Ectodermal cell (in vitro differentiated cells): ENCODE data around the gene CANT1.

Source experiments
- H3K27ac ChIP-seq: 2 replicates; pipeline ENCODE4 v1.7.0; 2013; ENCODE audit warnings: mild to moderate bottlenecking, low read depth, low read length; ENCODE audit not compliant: insufficient read depth, poor library complexity, severe bottlenecking
- H3K27me3 ChIP-seq: 2 replicates; pipeline ENCODE4 v1.7.0; 2013; ENCODE audit warnings: mild to moderate bottlenecking, low read length; ENCODE audit not compliant: insufficient read depth, control insufficient read depth, poor library complexity, severe bottlenecking
- H3K36me3 ChIP-seq: one replicate; pipeline ENCODE4 v1.7.0; 2013; ENCODE audit warnings: low read length; ENCODE audit not compliant: control insufficient read depth, insufficient read depth
- H3K4me1 ChIP-seq: one replicate; pipeline ENCODE4 v1.7.0; 2013; ENCODE audit warnings: low read length; ENCODE audit not compliant: control insufficient read depth, insufficient read depth
- H3K4me3 ChIP-seq: 2 replicates; pipeline ENCODE4 v1.7.0; 2013; ENCODE audit warnings: low read depth, low read length, control low read depth; ENCODE audit not compliant: insufficient read depth
- H3K9me3 ChIP-seq: 2 replicates; pipeline ENCODE4 v1.7.0; 2013; ENCODE audit warnings: mild to moderate bottlenecking, low read length, moderate library complexity; ENCODE audit not compliant: control insufficient read depth
- WGBS, 2 experiments: methylation state at CpG; one replicate each; pipeline ENCODE4 v1.1.7; 2013; ENCODE audit warnings: missing lambda C conversion rate in 2 of 2; 5-methylcytosine and 5-hydroxymethylcytosine counted together

Gene CANT1

GRCh38 chr17:78985395-78985794 lies 24.2 kb downstream of the CANT1 start:
- Histone ChIP-seq H3K36me3 (no peaks in the 10 kb centered on the region), H3K4me1 (peaks cover 8% of the 10 kb centered on the region), H3K27ac (no peak overlapping the region), H3K27me3 (no peaks in the 10 kb centered on the region), H3K4me3 (no peak overlapping the region), H3K9me3 (no peaks in the 10 kb centered on the region)
- 87 to 92% methylated on average over 3 to 5 of the region's 5 CpGs for WGBS, 2 experiments

GRCh38 chr17:78981010-78981888 lies 28.3 kb downstream of the CANT1 start:
- H3K4me1 ChIP-seq: peaks cover 9% of the 10 kb centered on the region
- WGBS, 2 experiments: 83 to 85% methylated on average over 16 of the region's 16 CpGs
- H3K27me3 ChIP-seq: no peaks in the 10 kb centered on the region
- no peak overlapping the region for H3K4me3 ChIP-seq
- H3K36me3 ChIP-seq: no peaks in the 10 kb centered on the region
- no peak overlapping the region for H3K27ac ChIP-seq
- H3K9me3 ChIP-seq: no peaks in the 10 kb centered on the region

- no peak overlapping the region for H3K27ac ChIP-seq
- no peaks in the 10 kb centered on the region for H3K27me3 ChIP-seq
- 86 to 87% methylated on average over 8 of the region's 8 CpGs for WGBS, 2 experiments
- H3K4me3 ChIP-seq: no peak overlapping the region
- H3K4me1 ChIP-seq: peaks cover 9% of the 10 kb centered on the region
- no peaks in the 10 kb centered on the region for H3K9me3 ChIP-seq
- no peaks in the 10 kb centered on the region for H3K36me3 ChIP-seq
Measured at GRCh38 chr17:78980624-78980972, 29.0 kb downstream of the CANT1 start.

- Histone ChIP-seq H3K36me3 (no peaks in the 10 kb centered on the region), H3K4me3 (no peak within 1 kb of the TSS), H3K4me1 (peaks cover 13% of the 10 kb centered on the region), H3K27ac (no peak within 1 kb of the TSS), H3K27me3 (no peaks in the 10 kb centered on the region), H3K9me3 (no peaks in the 10 kb centered on the region)
- WGBS, 2 experiments: 69 to 73% methylated on average over 16 of the region's 16 CpGs
Measured at GRCh38 chr17:78979780-78980623, 29.6 kb downstream of the CANT1 start, which contains the start of gene LGALS3BP. Gene LGALS3BP (minus strand): TSS chr17:78979923. CDS start chr17:78977191, 2,732 bp downstream.

GRCh38 chr17:78977997-78978973 lies 31.3 kb downstream of the CANT1 start:
- WGBS, 2 experiments: 86 to 88% methylated on average over 20 of the region's 21 CpGs
- H3K4me1 ChIP-seq: peaks cover 19% of the 10 kb centered on the region

GRCh38 chr17:78977681-78977943 lies 32.0 kb downstream of the CANT1 start:
- H3K9me3 ChIP-seq: no peaks in the 10 kb centered on the region
- no peak overlapping the region for H3K27ac ChIP-seq
- H3K27me3 ChIP-seq: no peaks in the 10 kb centered on the region
- H3K4me3 ChIP-seq: no peak overlapping the region
- peaks cover 21% of the 10 kb centered on the region for H3K4me1 ChIP-seq
- 92 to 94% methylated on average over 8 of the region's 8 CpGs for WGBS, 2 experiments
- no peaks in the 10 kb centered on the region for H3K36me3 ChIP-seq

More at GRCh38 chr17:78977997-78978973, 31.3 kb downstream of the CANT1 start:
- H3K9me3 ChIP-seq: no peaks in the 10 kb centered on the region
- no peak overlapping the region for H3K27ac ChIP-seq
- no peak overlapping the region for H3K4me3 ChIP-seq
- H3K36me3 ChIP-seq: no peaks in the 10 kb centered on the region
- H3K27me3 ChIP-seq: no peaks in the 10 kb centered on the region

GRCh38 chr17:78976907-78977680 lies 32.5 kb downstream of the CANT1 start:
- no peaks in the 10 kb centered on the region for H3K36me3 ChIP-seq
- 92 to 94% methylated on average over 20 of the region's 20 CpGs for WGBS, 2 experiments
- peaks cover 21% of the 10 kb centered on the region for H3K4me1 ChIP-seq

GRCh38 chr17:78974635-78975591 lies 34.7 kb downstream of the CANT1 start:
- no peaks in the 10 kb centered on the region for H3K9me3 ChIP-seq
- H3K36me3 ChIP-seq: no peaks in the 10 kb centered on the region
- H3K27me3 ChIP-seq: no peaks in the 10 kb centered on the region
- H3K4me1 ChIP-seq: peaks cover 14% of the 10 kb centered on the region
- H3K4me3 ChIP-seq: no peak overlapping the region
- H3K27ac ChIP-seq: no peak overlapping the region
- 78 to 82% methylated on average over 30 of the region's 30 CpGs for WGBS, 2 experiments

More at GRCh38 chr17:78976907-78977680, 32.5 kb downstream of the CANT1 start:
- no peak overlapping the region for H3K4me3 ChIP-seq
- no peak overlapping the region for H3K27ac ChIP-seq
- H3K9me3 ChIP-seq: no peaks in the 10 kb centered on the region
- H3K27me3 ChIP-seq: no peaks in the 10 kb centered on the region
